GM12872 (cell line): ENCODE data around the gene PIP5K1C.

Source experiments
- CTCF ChIP-seq: IDR thresholded peaks from 3 replicates; pipeline ENCODE4 v1.5.1; 2011; ENCODE audit warnings: low read depth, mild to moderate bottlenecking, low read length, moderate library complexity; ENCODE audit not compliant: insufficient read depth

PIP5K1C gene

GRCh38 chr19:3658004-3658869 lies 42.0 kb downstream of the PIP5K1C start:
- no peak for TF ChIP-seq CTCF

- no peak for TF ChIP-seq CTCF
These were observed 42.9 kb downstream of the PIP5K1C start for GRCh38 chr19:3657395-3657769.

GRCh38 chr19:3656747-3657394 lies 43.4 kb downstream of the PIP5K1C start:
- no peak for TF ChIP-seq CTCF

- TF ChIP-seq CTCF, result no peak
These were observed 44.1 kb downstream of the PIP5K1C start for GRCh38 chr19:3656073-3656746.

GRCh38 chr19:3655402-3656072 lies 44.7 kb downstream of the PIP5K1C start:
- no peak for TF ChIP-seq CTCF

GRCh38 chr19:3653865-3654513 lies 46.3 kb downstream of the PIP5K1C start:
- TF ChIP-seq CTCF, result 0 out of 3 replicates have a peak, but pooled peaks have one; percentile 11
